ENCODE measurements around the gene B4GALNT4. TPM values are rescaled to one million over a fixed set of nuclear protein-coding genes. Genes with fewer than 3 reads are reported as not detected.

Gene B4GALNT4
- total and polyA plus RNA-seq, 2 of the 13 experiments (the other 11 are each of a cell fraction or from before 2014, with no cell fraction given) = 30.5 to 50.1 TPM

DNA sequence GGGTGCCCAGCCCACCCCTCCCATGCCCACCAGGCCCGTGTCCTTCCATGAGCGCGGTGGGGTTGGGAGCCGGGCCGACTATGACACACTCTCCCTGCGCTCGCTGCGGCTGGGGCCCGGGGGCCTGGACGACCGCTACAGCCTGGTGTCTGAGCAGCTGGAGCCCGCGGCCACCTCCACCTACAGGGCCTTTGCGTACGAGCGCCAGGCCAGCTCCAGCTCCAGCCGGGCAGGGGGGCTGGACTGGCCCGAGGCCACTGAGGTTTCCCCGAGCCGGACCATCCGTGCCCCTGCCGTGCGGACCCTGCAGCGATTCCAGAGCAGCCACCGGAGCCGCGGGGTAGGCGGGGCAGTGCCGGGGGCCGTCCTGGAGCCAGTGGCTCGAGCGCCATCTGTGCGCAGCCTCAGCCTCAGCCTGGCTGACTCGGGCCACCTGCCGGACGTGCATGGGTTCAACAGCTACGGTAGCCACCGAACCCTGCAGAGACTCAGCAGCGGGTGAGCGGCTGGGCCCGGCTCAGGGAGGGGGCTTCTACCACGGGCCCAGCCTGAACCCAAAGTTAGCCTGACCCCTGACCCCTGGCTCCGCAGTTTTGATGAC is 27.7 kb downstream of the B4GALNT4 start (continued):
- TF ChIP-seq, protein P1, sequence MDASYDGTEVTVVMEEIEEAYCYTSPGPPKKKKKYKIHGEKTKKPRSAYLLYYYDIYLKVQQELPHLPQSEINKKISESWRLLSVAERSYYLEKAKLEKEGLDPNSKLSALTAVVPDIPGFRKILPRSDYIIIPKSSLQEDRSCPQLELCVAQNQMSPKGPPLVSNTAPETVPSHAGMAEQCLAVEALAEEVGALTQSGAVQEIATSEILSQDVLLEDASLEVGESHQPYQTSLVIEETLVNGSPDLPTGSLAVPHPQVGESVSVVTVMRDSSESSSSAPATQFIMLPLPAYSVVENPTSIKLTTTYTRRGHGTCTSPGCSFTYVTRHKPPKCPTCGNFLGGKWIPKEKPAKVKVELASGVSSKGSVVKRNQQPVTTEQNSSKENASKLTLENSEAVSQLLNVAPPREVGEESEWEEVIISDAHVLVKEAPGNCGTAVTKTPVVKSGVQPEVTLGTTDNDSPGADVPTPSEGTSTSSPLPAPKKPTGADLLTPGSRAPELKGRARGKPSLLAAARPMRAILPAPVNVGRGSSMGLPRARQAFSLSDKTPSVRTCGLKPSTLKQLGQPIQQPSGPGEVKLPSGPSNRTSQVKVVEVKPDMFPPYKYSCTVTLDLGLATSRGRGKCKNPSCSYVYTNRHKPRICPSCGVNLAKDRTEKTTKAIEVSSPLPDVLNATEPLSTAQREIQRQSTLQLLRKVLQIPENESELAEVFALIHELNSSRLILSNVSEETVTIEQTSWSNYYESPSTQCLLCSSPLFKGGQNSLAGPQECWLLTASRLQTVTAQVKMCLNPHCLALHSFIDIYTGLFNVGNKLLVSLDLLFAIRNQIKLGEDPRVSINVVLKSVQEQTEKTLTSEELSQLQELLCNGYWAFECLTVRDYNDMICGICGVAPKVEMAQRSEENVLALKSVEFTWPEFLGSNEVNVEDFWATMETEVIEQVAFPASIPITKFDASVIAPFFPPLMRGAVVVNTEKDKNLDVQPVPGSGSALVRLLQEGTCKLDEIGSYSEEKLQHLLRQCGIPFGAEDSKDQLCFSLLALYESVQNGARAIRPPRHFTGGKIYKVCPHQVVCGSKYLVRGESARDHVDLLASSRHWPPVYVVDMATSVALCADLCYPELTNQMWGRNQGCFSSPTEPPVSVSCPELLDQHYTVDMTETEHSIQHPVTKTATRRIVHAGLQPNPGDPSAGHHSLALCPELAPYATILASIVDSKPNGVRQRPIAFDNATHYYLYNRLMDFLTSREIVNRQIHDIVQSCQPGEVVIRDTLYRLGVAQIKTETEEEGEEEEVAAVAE (CRISPR knock-in tag; IDR thresholded peaks at IDR 0.05; ENCODE audit: borderline replicate concordance) = 0 out of 2 replicates have a peak, but pooled peaks have one; percentile 14
- peak; percentile 73 for TF ChIP-seq RBFOX2 (IDR thresholded peaks at IDR 0.05; ENCODE audit: low read depth, low read length)
- TF ChIP-seq HMG20A (CRISPR knock-in tag; IDR thresholded peaks at IDR 0.05; ENCODE audit: borderline replicate concordance) = no peak
- TF ChIP-seq ARNT (IDR thresholded peaks at IDR 0.05) = no peak
- TF ChIP-seq ZNF552 (CRISPR knock-in tag; IDR thresholded peaks at IDR 0.05; ENCODE audit: borderline replicate concordance) = peak; percentile 76; the same call in 1 of the 2 replicates
- TF ChIP-seq GATAD1 (CRISPR knock-in tag; IDR thresholded peaks at IDR 0.05) = peak; percentile 51; the same call in 1 of the 2 replicates
- TF ChIP-seq, protein P2, sequence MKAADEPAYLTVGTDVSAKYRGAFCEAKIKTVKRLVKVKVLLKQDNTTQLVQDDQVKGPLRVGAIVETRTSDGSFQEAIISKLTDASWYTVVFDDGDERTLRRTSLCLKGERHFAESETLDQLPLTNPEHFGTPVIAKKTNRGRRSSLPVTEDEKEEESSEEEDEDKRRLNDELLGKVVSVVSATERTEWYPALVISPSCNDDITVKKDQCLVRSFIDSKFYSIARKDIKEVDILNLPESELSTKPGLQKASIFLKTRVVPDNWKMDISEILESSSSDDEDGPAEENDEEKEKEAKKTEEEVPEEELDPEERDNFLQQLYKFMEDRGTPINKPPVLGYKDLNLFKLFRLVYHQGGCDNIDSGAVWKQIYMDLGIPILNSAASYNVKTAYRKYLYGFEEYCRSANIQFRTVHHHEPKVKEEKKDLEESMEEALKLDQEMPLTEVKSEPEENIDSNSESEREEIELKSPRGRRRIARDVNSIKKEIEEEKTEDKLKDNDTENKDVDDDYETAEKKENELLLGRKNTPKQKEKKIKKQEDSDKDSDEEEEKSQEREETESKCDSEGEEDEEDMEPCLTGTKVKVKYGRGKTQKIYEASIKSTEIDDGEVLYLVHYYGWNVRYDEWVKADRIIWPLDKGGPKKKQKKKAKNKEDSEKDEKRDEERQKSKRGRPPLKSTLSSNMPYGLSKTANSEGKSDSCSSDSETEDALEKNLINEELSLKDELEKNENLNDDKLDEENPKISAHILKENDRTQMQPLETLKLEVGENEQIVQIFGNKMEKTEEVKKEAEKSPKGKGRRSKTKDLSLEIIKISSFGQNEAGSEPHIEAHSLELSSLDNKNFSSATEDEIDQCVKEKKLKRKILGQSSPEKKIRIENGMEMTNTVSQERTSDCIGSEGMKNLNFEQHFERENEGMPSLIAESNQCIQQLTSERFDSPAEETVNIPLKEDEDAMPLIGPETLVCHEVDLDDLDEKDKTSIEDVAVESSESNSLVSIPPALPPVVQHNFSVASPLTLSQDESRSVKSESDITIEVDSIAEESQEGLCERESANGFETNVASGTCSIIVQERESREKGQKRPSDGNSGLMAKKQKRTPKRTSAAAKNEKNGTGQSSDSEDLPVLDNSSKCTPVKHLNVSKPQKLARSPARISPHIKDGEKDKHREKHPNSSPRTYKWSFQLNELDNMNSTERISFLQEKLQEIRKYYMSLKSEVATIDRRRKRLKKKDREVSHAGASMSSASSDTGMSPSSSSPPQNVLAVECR (CRISPR knock-in tag; IDR thresholded peaks at IDR 0.05; ENCODE audit: borderline replicate concordance) = peak; percentile 79
- TF ChIP-seq TOPORS (CRISPR knock-in tag; IDR thresholded peaks at IDR 0.05) = no peak
- TF ChIP-seq ZBTB7B (CRISPR knock-in tag; IDR thresholded peaks at IDR 0.05) = peak; percentile 76; the same call in 1 of the 2 replicates
- no peak for TF ChIP-seq CREB1 (IDR thresholded peaks at IDR 0.05)
- no peak for TF ChIP-seq CREB1 (CRISPR knock-in tag; IDR thresholded peaks at IDR 0.05)
- TF ChIP-seq ZNF207 (IDR thresholded peaks at IDR 0.05; ENCODE audit: borderline replicate concordance) = no peak
- TF ChIP-seq MXD4 (CRISPR knock-in tag; IDR thresholded peaks at IDR 0.05) = peak; percentile 22; the same call in 1 of the 2 replicates
- peak; percentile 50 for TF ChIP-seq HNRNPK (IDR thresholded peaks at IDR 0.05; ENCODE audit: low read depth, low read length, poor library complexity, severe bottlenecking)
- no peak for TF ChIP-seq PRPF4 (IDR thresholded peaks at IDR 0.05; ENCODE audit: low read depth, low read length, poor library complexity, severe bottlenecking)
- TF ChIP-seq IRF2 (CRISPR knock-in tag; IDR thresholded peaks at IDR 0.05) = peak; percentile 33; the same call in 1 of the 2 replicates
- TF ChIP-seq ZBTB38 (CRISPR knock-in tag; IDR thresholded peaks at IDR 0.05) = peak; percentile 75
- TF ChIP-seq, protein P3, sequence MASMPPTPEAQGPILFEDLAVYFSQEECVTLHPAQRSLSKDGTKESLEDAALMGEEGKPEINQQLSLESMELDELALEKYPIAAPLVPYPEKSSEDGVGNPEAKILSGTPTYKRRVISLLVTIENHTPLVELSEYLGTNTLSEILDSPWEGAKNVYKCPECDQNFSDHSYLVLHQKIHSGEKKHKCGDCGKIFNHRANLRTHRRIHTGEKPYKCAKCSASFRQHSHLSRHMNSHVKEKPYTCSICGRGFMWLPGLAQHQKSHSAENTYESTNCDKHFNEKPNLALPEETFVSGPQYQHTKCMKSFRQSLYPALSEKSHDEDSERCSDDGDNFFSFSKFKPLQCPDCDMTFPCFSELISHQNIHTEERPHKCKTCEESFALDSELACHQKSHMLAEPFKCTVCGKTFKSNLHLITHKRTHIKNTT (CRISPR knock-in tag; IDR thresholded peaks at IDR 0.05) = no peak
- TF ChIP-seq ZNF543 (CRISPR knock-in tag; IDR thresholded peaks at IDR 0.05) = peak; percentile 72; the same call in 1 of the 2 replicates
- no peak for TF ChIP-seq ZNF678 (CRISPR knock-in tag; IDR thresholded peaks at IDR 0.05)
- peak; percentile 56; the same call in 1 of the 2 replicates for TF ChIP-seq ZNF546 (CRISPR knock-in tag; conservative IDR thresholded peaks at IDR 0.05)
- TF ChIP-seq ZNF547 (CRISPR knock-in tag; IDR thresholded peaks at IDR 0.05) = peak; percentile 67; the same call in 1 of the 2 replicates
